HL-60 (cell line): ENCODE data around the gene FBXL14.

Experiments used
- CTCF ChIP-seq: IDR thresholded peaks from one replicate; pipeline ENCODE4 v1.5.1; 2011; ENCODE audit warnings: low read length, control low read depth, inconsistent platforms; ENCODE audit not compliant: insufficient read depth
- GABPA ChIP-seq: IDR thresholded peaks from 2 replicates; pipeline ENCODE4 v1.6.1; 2012; ENCODE audit warnings: low read depth
- POLR2AphosphoS5 ChIP-seq: IDR thresholded peaks from 2 replicates; pipeline ENCODE4 v1.6.1; 2012; ENCODE audit warnings: low read depth
- REST ChIP-seq: IDR thresholded peaks from 2 replicates; pipeline ENCODE4 v1.6.1; 2012; ENCODE audit warnings: low read depth; ENCODE audit not compliant: insufficient replicate concordance
- SPI1 ChIP-seq: IDR thresholded peaks from 2 replicates; pipeline ENCODE4 v1.6.1; 2012; ENCODE audit warnings: low read depth, mild to moderate bottlenecking, borderline replicate concordance

- TF ChIP-seq REST (no peak), CTCF (no peak), SPI1 (no peak), POLR2AphosphoS5 (no peak), GABPA (no peak)
Measured at GRCh38 chr12:1614360-1614759, 20.0 kb upstream of the FBXL14 start.
